ENCODE results near the gene MAP2K6.

- TF ChIP-seq CTCF (IDR thresholded peaks at IDR 0.05 in 8 of 11, conservative IDR thresholded peaks at IDR 0.05 in 3 of 11) (no peak), POLR2A (IDR thresholded peaks at IDR 0.05) (no peak), POLR2AphosphoS5 (IDR thresholded peaks at IDR 0.05) (no peak)
These were observed 165.6 kb downstream of the MAP2K6 start for GRCh38 chr17:69579961-69580677.

Data from spleen (tissue), 7 donors.